PC-9 (cell line): ENCODE measurements around the gene COIL.

ENCODE experiments used
- CTCF ChIP-seq: fragments of 200-600 bp; sonication (generic); conservative IDR thresholded peaks from 2 replicates; pipeline ENCODE4 v1.6.1; 2017; ENCODE audit warnings: mixed run types, antibody characterized with exemption, mild to moderate bottlenecking, moderate library complexity
- EZH2 ChIP-seq: fragments of 200-600 bp; sonication (generic); IDR thresholded peaks from 2 replicates; pipeline ENCODE4 v1.8.0; 2017; ENCODE audit warnings: antibody characterized with exemption, low read depth

DNA sequence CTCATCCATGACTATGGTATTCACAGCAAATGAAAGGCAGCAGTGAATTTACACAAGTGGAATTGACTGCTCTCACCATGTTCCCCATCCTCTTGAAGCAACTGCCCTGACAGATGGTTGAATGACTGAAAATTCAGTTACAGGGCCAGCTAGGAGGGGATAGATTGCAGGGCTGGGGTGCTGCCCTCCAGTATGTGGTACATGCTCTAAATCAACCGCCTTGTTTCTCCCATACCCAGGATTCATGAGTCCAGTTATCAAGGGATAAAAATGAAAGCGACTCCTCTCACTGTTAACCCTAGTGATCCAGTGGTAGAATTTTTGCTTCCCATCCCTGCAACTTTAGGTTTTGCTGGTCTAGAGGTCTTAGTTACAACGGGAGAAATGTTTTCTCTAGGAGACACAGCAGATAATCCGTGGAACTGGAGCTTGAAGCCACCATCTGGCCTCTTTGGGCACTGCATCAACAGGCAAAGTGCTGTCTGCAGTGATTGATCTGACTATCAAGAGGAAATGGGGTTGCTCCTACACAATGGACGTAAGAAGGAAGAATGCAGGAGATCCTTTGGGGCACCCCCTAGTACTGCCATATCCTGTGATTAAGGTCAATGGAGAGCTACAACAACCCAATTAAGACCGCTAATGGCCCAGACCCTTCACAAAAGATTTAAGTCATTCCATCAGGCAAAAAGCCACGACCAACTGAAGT is 49.0 kb upstream of the COIL start:
- peak; percentile 85 for TF ChIP-seq CTCF
- TF ChIP-seq EZH2, result no peak
